HEK293T (cell line): Measurements from ENCODE around the gene EPB41L3.
"Not testable (repeated sequence)": the region's sequence is repeated elsewhere in the genome, so short reads cannot be mapped to it uniquely, and the experiment has no call there.

ENCODE experiments used
- CTCF ChIA-PET: fragments of 350-600 bp; formaldehyde crosslinking; extraction: SDS; loops from one replicate; lab custom pipeline; 2021; ENCODE audit warnings: antibody characterized with exemption, inconsistent platforms; lab: Yijun Ruan, JAX
- POLR2A ChIA-PET: fragments of 350-600 bp; formaldehyde crosslinking; extraction: SDS; loops from one replicate; lab custom pipeline; 2020; ENCODE audit warnings: antibody characterized with exemption, inconsistent platforms; lab: Yijun Ruan, JAX
- DNase-seq: peaks from one replicate; pipeline ENCODE4 v3.0.0; 2012; ENCODE audit warnings: mixed read lengths; ENCODE audit errors: extremely low spot score
- ARNT ChIP-seq: fragments of 450-650 bp; IDR thresholded peaks from 2 replicates; pipeline ENCODE4 v1.6.1; 2017; ENCODE audit warnings: mild to moderate bottlenecking
- BHLHE40 ChIP-seq: fragments of 450-650 bp; IDR thresholded peaks from 2 replicates; pipeline ENCODE4 v1.6.1; 2016; ENCODE audit warnings: mild to moderate bottlenecking, moderate library complexity, borderline replicate concordance
- CTBP1 ChIP-seq: fragments of 450-650 bp; IDR thresholded peaks from 2 replicates; pipeline ENCODE4 v1.6.1; 2016; ENCODE audit warnings: borderline replicate concordance
- ELF4 ChIP-seq: fragments of 450-650 bp; IDR thresholded peaks from 2 replicates; pipeline ENCODE4 v1.6.1; 2017; ENCODE audit warnings: antibody characterized with exemption
- FOXA1 ChIP-seq: fragments of 450-650 bp; IDR thresholded peaks from 2 replicates; pipeline ENCODE4 v1.6.1; 2016; ENCODE audit warnings: mild to moderate bottlenecking
- FOXK2 ChIP-seq: fragments of 450-650 bp; IDR thresholded peaks from 2 replicates; pipeline ENCODE4 v1.6.1; 2016; ENCODE audit warnings: mild to moderate bottlenecking
- FOXM1 ChIP-seq: fragments of 450-650 bp; IDR thresholded peaks from 2 replicates; pipeline ENCODE4 v1.6.1; 2017; ENCODE audit warnings: mild to moderate bottlenecking, borderline replicate concordance
- L3MBTL2 ChIP-seq: fragments of 450-650 bp; conservative IDR thresholded peaks from 2 replicates; pipeline ENCODE4 v1.6.1; 2016; ENCODE audit warnings: mild to moderate bottlenecking
- LEF1 ChIP-seq: fragments of 450-650 bp; IDR thresholded peaks from 2 replicates; pipeline ENCODE4 v1.6.1; 2017; ENCODE audit warnings: mild to moderate bottlenecking, borderline replicate concordance
- NFRKB ChIP-seq: fragments of 450-650 bp; IDR thresholded peaks from 2 replicates; pipeline ENCODE4 v1.6.1; 2016; ENCODE audit warnings: mild to moderate bottlenecking, moderate library complexity
- PKNOX1 ChIP-seq: fragments of 450-650 bp; IDR thresholded peaks from 2 replicates; pipeline ENCODE4 v1.6.1; 2016
- SP1 ChIP-seq: fragments of 450-650 bp; IDR thresholded peaks from 2 replicates; pipeline ENCODE4 v1.6.1; 2017
- SUZ12 ChIP-seq: fragments of 450-650 bp; IDR thresholded peaks from 2 replicates; pipeline ENCODE4 v1.6.1; 2016; ENCODE audit warnings: mild to moderate bottlenecking
- TARDBP ChIP-seq: fragments of 450-650 bp; IDR thresholded peaks from 2 replicates; pipeline ENCODE4 v1.6.1; 2016
- ZNF384 ChIP-seq: fragments of 450-650 bp; IDR thresholded peaks from 2 replicates; pipeline ENCODE4 v1.6.1; 2016

The EPB41L3 gene

GRCh38 chr18:5582076-5582475 lies 38.3 kb upstream of the EPB41L3 start:
- TF ChIP-seq FOXM1 (no peak), CTBP1 (no peak), FOXK2 (no peak), NFRKB (no peak), LEF1 (no peak), TARDBP (no peak), SUZ12 (no peak)
- ChIA-PET CTCF (interaction anchor here (0.6 to 1.2 kb wide), 4 partner anchors 19 to 41 kb away, joined by 3 to 4 read pairs (median 4); no protein-coding TSS in a partner anchor), POLR2A (interaction anchor here (1.0 to 1.2 kb wide), 3 partner anchors 38 to 285 kb away, joined by 3 to 5 read pairs (median 4); no protein-coding TSS in a partner anchor)
- peak; percentile 23 for DNase-seq

GRCh38 chr18:5574843-5575242 lies 31.0 kb upstream of the EPB41L3 start:
- DNase-seq = no peak
- ChIA-PET CTCF (no interaction called here), POLR2A (no interaction called here)
- TF ChIP-seq NFRKB (no peak), CTBP1 (no peak), FOXA1 (no peak)

- CTCF ChIA-PET = no interaction called here
Measured at GRCh38 chr18:5571666-5572065, 27.9 kb upstream of the EPB41L3 start.

GRCh38 chr18:5570613-5571012 lies 26.8 kb upstream of the EPB41L3 start:
- CTCF ChIA-PET, POLR2A ChIA-PET: not testable (repeated sequence)
- DNase-seq = peak; percentile 12

More at GRCh38 chr18:5571666-5572065, 27.9 kb upstream of the EPB41L3 start:
- POLR2A ChIA-PET = no interaction called here
- DNase-seq = no peak
- TF ChIP-seq SP1 = no peak
- no peak for TF ChIP-seq TARDBP
- TF ChIP-seq ZNF384 = no peak
- no peak for TF ChIP-seq FOXA1
- no peak for TF ChIP-seq SUZ12

- ChIA-PET POLR2A (no interaction called here), CTCF (no interaction called here)
- TF ChIP-seq L3MBTL2 = no peak
- no peak for TF ChIP-seq FOXK2
- TF ChIP-seq FOXM1 = no peak
- TF ChIP-seq TARDBP = no peak
- TF ChIP-seq LEF1 = no peak
- no peak for TF ChIP-seq ZNF384
- TF ChIP-seq BHLHE40 = no peak
- no peak for TF ChIP-seq ARNT
- TF ChIP-seq PKNOX1 = no peak
- no peak for TF ChIP-seq SUZ12
- TF ChIP-seq ELF4 = no peak
- no peak for TF ChIP-seq SP1
- DNase-seq = no peak
Measured at GRCh38 chr18:5568416-5568815, 24.6 kb upstream of the EPB41L3 start.

- CTCF ChIA-PET = no interaction called here
- no peak for DNase-seq
- no peak for TF ChIP-seq PKNOX1
- TF ChIP-seq L3MBTL2 = no peak
- TF ChIP-seq SP1 = no peak
- POLR2A ChIA-PET = no interaction called here
Measured at GRCh38 chr18:5558851-5559250, 15.1 kb upstream of the EPB41L3 start.

GRCh38 chr18:5556310-5556974 lies 12.6 kb upstream of the EPB41L3 start:
- DNase-seq = no peak
- ChIA-PET POLR2A (no interaction called here), CTCF (interaction anchor here (0.7 kb wide), 1 partner anchor 10 kb away, joined by 3 read pairs; no protein-coding TSS in a partner anchor)
- TF ChIP-seq FOXA1 (no peak), FOXK2 (no peak)

GRCh38 chr18:5554629-5555028 lies 10.8 kb upstream of the EPB41L3 start:
- DNase-seq = no peak
- ChIA-PET POLR2A (no interaction called here), CTCF (no interaction called here)
- TF ChIP-seq FOXK2 (no peak), FOXM1 (no peak), L3MBTL2 (no peak), BHLHE40 (no peak), FOXA1 (no peak), ELF4 (no peak), SP1 (no peak), NFRKB (no peak), ARNT (no peak), PKNOX1 (no peak)
